ENCODE results near the gene TNRC6C.

DNA sequence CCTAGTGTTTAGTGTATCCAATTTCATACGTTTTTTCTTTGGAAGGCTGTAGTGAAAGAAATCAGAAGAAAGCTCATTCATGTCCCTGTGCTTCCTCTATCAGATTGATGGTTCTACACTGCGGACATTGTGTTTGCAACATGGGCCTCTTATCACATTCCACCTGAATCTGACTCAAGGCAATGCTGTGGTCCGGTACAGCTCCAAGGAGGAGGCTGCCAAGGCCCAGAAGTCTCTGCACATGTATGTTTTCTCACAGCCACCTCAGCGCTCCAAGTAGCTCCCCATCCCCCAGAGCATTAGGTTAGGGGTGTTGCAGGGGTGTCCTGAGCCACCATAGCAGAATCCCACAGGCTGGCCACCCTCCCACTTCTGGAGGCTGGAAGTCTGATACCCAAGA, 144.8 kb downstream of the TNRC6C start:
- TF ChIP-seq TOX (CRISPR knock-in tag; IDR thresholded peaks at IDR 0.05; ENCODE audit: borderline replicate concordance) = no peak
- TF ChIP-seq ISL1 (CRISPR knock-in tag; IDR thresholded peaks at IDR 0.05) = no peak
- TF ChIP-seq, protein P1, sequence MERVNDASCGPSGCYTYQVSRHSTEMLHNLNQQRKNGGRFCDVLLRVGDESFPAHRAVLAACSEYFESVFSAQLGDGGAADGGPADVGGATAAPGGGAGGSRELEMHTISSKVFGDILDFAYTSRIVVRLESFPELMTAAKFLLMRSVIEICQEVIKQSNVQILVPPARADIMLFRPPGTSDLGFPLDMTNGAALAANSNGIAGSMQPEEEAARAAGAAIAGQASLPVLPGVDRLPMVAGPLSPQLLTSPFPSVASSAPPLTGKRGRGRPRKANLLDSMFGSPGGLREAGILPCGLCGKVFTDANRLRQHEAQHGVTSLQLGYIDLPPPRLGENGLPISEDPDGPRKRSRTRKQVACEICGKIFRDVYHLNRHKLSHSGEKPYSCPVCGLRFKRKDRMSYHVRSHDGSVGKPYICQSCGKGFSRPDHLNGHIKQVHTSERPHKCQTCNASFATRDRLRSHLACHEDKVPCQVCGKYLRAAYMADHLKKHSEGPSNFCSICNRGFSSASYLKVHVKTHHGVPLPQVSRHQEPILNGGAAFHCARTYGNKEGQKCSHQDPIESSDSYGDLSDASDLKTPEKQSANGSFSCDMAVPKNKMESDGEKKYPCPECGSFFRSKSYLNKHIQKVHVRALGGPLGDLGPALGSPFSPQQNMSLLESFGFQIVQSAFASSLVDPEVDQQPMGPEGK (CRISPR knock-in tag; IDR thresholded peaks at IDR 0.05; ENCODE audit: borderline replicate concordance) = no peak
- no peak for TF ChIP-seq TCF4 (CRISPR knock-in tag; IDR thresholded peaks at IDR 0.05; ENCODE audit: borderline replicate concordance)
- TF ChIP-seq ZFP30 (CRISPR knock-in tag; IDR thresholded peaks at IDR 0.05) = no peak
- no peak for TF ChIP-seq TSHZ2 (CRISPR knock-in tag; IDR thresholded peaks at IDR 0.05)
- TF ChIP-seq ZNF70 (CRISPR knock-in tag; IDR thresholded peaks at IDR 0.05) = no peak
- TF ChIP-seq, protein P2, sequence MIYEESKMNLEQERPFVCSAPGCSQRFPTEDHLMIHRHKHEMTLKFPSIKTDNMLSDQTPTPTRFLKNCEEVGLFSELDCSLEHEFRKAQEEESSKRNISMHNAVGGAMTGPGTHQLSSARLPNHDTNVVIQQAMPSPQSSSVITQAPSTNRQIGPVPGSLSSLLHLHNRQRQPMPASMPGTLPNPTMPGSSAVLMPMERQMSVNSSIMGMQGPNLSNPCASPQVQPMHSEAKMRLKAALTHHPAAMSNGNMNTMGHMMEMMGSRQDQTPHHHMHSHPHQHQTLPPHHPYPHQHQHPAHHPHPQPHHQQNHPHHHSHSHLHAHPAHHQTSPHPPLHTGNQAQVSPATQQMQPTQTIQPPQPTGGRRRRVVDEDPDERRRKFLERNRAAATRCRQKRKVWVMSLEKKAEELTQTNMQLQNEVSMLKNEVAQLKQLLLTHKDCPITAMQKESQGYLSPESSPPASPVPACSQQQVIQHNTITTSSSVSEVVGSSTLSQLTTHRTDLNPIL (CRISPR knock-in tag; IDR thresholded peaks at IDR 0.05; ENCODE audit: low read depth) = no peak
- TF ChIP-seq ARNTL (CRISPR knock-in tag; IDR thresholded peaks at IDR 0.05; ENCODE audit: borderline replicate concordance, low read depth) = no peak
- no peak for TF ChIP-seq ESRRG (CRISPR knock-in tag; IDR thresholded peaks at IDR 0.05)
- no peak for TF ChIP-seq GLIS3 (CRISPR knock-in tag; IDR thresholded peaks at IDR 0.05)

All from SK-N-SH treated with all-trans-retinoic acid at 6 μM for 48 hours (cell line).